Hindlimb muscle (tissue), 1 donor: ENCODE measurements around the gene PHRF1. TPM values are rescaled to one million over a fixed set of nuclear protein-coding genes. Genes with fewer than 3 reads are reported as not detected.

ENCODE experiments used
- DNase-seq: peaks from one replicate; pipeline ENCODE4 v3.0.0-alpha.2; 2013
- polyA plus RNA-seq: library from polyadenylated mRNA; unstranded; fragments of 120-200 nt; gene quantifications from one replicate; pipeline ENCODE4 v1.2.1, GENCODE V29; 2013; ENCODE audit not compliant: insufficient read length

The PHRF1 gene
- polyA plus RNA-seq, 1 donor, result 21.3 TPM

- DNase-seq, result no peak
These were observed 38.4 kb upstream of the PHRF1 start for GRCh38 chr11:537622-538430.

- DNase-seq, result no peak
These were observed 37.7 kb upstream of the PHRF1 start for GRCh38 chr11:538431-539051.

GRCh38 chr11:539971-540481 is 36.2 kb upstream of the PHRF1 start:
- DNase-seq, result no peak

GRCh38 chr11:540583-541432 is 35.5 kb upstream of the PHRF1 start:
- no peak for DNase-seq

- no peak for DNase-seq
These were observed 34.8 kb upstream of the PHRF1 start for GRCh38 chr11:541433-541885.

- no peak for DNase-seq
These were observed 31.5 kb upstream of the PHRF1 start for GRCh38 chr11:544817-545166.

GRCh38 chr11:545171-545570 is 31.1 kb upstream of the PHRF1 start:
- no peak for DNase-seq

GRCh38 chr11:548700-549603 is 27.3 kb upstream of the PHRF1 start:
- DNase-seq, result no peak

- DNase-seq, result no peak
These were observed 26.1 kb upstream of the PHRF1 start for GRCh38 chr11:550021-550745.

GRCh38 chr11:550746-551085 is 25.6 kb upstream of the PHRF1 start:
- DNase-seq, result no peak

- no peak for DNase-seq
These were observed 25.1 kb upstream of the PHRF1 start for GRCh38 chr11:551131-551530.

GRCh38 chr11:551596-551995 is 24.7 kb upstream of the PHRF1 start:
- DNase-seq, result no peak

GRCh38 chr11:553083-553987 is 22.9 kb upstream of the PHRF1 start:
- no peak for DNase-seq

GRCh38 chr11:553988-554340 is 22.3 kb upstream of the PHRF1 start:
- DNase-seq, result no peak

GRCh38 chr11:554428-555226 is 21.6 kb upstream of the PHRF1 start:
- DNase-seq, result peak; percentile 56

GRCh38 chr11:555227-555779 is 21.0 kb upstream of the PHRF1 start:
- no peak for DNase-seq

- no peak for DNase-seq
These were observed 20.2 kb upstream of the PHRF1 start for GRCh38 chr11:555780-556661.

- DNase-seq, result no peak
These were observed 19.5 kb upstream of the PHRF1 start for GRCh38 chr11:556662-557256.
